NB4 (cell line): Measurements from ENCODE around the gene WNT5A.

Experiments used
- CTCF ChIP-seq: IDR thresholded peaks from one replicate; pipeline ENCODE4 v1.5.1; 2012; ENCODE audit warnings: low read depth, low read length
- MAX ChIP-seq: IDR thresholded peaks from 2 replicates; pipeline ENCODE4 v1.6.1; 2011; ENCODE audit warnings: low read depth, low read length
- MYC ChIP-seq: IDR thresholded peaks from 2 replicates; pipeline ENCODE4 v1.6.1; 2011; ENCODE audit warnings: low read depth, low read length
- POLR2A ChIP-seq: IDR thresholded peaks from 2 replicates; pipeline ENCODE4 v1.6.1; 2011; ENCODE audit warnings: mild to moderate bottlenecking; ENCODE audit not compliant: insufficient read length; ENCODE audit errors: extremely low read depth

- TF ChIP-seq CTCF (no peak), MYC (no peak), POLR2A (no peak), MAX (no peak)
Observed at GRCh38 chr3:55490276-55490913, 3.3 kb upstream of the WNT5A start.
